Rectal smooth muscle tissue (tissue), 1 donor: Measurements from ENCODE around the gene PI16.
"Not testable (repeated sequence)": the region's sequence is repeated elsewhere in the genome, so short reads cannot be mapped to it uniquely, and the experiment has no call there.

ENCODE experiments used
- H3K27ac ChIP-seq: one replicate; pipeline ENCODE4 v1.7.0; 2013; ENCODE audit warnings: low read depth, low read length, inconsistent platforms
- H3K27me3 ChIP-seq: one replicate; pipeline ENCODE4 v1.7.0; 2013; ENCODE audit warnings: low read length; ENCODE audit not compliant: control insufficient read depth, insufficient read depth
- H3K36me3 ChIP-seq: one replicate; pipeline ENCODE4 v1.7.0; 2013; ENCODE audit warnings: low read length; ENCODE audit not compliant: control insufficient read depth, insufficient read depth
- H3K4me1 ChIP-seq: one replicate; pipeline ENCODE4 v1.7.0; 2013; ENCODE audit warnings: low read length; ENCODE audit not compliant: control insufficient read depth, insufficient read depth
- H3K4me3 ChIP-seq: one replicate; pipeline ENCODE4 v1.7.0; 2013; ENCODE audit warnings: low read length
- H3K9ac ChIP-seq: one replicate; pipeline ENCODE4 v1.7.0; 2013; ENCODE audit warnings: low read length

PI16 gene

GRCh38 chr6:36984581-36985416, 30.3 kb downstream of the PI16 start:
- H3K4me1 ChIP-seq: peaks cover 14% of the 10 kb centered on the region

GRCh38 chr6:36985417-36985807, 30.9 kb downstream of the PI16 start:
- H3K4me3 ChIP-seq: peak overlapping the region; percentile 86
- no peaks in the 10 kb centered on the region for H3K27me3 ChIP-seq
- H3K36me3 ChIP-seq: no peaks in the 10 kb centered on the region
- H3K4me1 ChIP-seq: peaks cover 14% of the 10 kb centered on the region
- peak overlapping the region; percentile 98 for H3K27ac ChIP-seq
- peak overlapping the region; percentile 54 for H3K9ac ChIP-seq

More at GRCh38 chr6:36984581-36985416, 30.3 kb downstream of the PI16 start:
- no peaks in the 10 kb centered on the region for H3K27me3 ChIP-seq
- peak overlapping the region; percentile 50 for H3K9ac ChIP-seq
- H3K36me3 ChIP-seq: peaks cover 2% of the 10 kb centered on the region
- H3K4me3 ChIP-seq: peak overlapping the region; percentile 86
- H3K27ac ChIP-seq: peak overlapping the region; percentile 64

- Histone ChIP-seq H3K27me3 (no peaks in the 10 kb centered on the region), H3K27ac (peak within 1 kb of the TSS; percentile 98), H3K4me3 (peak within 1 kb of the TSS; percentile 86), H3K4me1 (peaks cover 14% of the 10 kb centered on the region), H3K9ac (peak within 1 kb of the TSS; percentile 78), H3K36me3 (no peaks in the 10 kb centered on the region)
These were observed 31.5 kb downstream of the PI16 start, which contains the start of gene MTCH1 for GRCh38 chr6:36985808-36986703. TSS of gene MTCH1 (minus strand) at chr6:36986196. CDS start at chr6:36986173, 23 bp downstream.

- no peaks in the 10 kb centered on the region for H3K27me3 ChIP-seq
- H3K9ac ChIP-seq: peak overlapping the region; percentile 78
- H3K4me1 ChIP-seq: peaks cover 14% of the 10 kb centered on the region
These were observed 32.1 kb downstream of the PI16 start for GRCh38 chr6:36986704-36987047.

GRCh38 chr6:36989264-36989663, 34.7 kb downstream of the PI16 start:
- peaks cover 8% of the 10 kb centered on the region for H3K4me1 ChIP-seq
- H3K9ac ChIP-seq: no peak overlapping the region
- H3K27me3 ChIP-seq: no peaks in the 10 kb centered on the region
- H3K27ac ChIP-seq: no peak overlapping the region
- no peak overlapping the region for H3K4me3 ChIP-seq
- H3K36me3 ChIP-seq: no peaks in the 10 kb centered on the region

More at GRCh38 chr6:36986704-36987047, 32.1 kb downstream of the PI16 start:
- H3K36me3 ChIP-seq: no peaks in the 10 kb centered on the region
- peak overlapping the region; percentile 86 for H3K4me3 ChIP-seq
- peak overlapping the region; percentile 98 for H3K27ac ChIP-seq

- H3K27ac ChIP-seq: not testable (repeated sequence)
These were observed 35.9 kb downstream of the PI16 start for GRCh38 chr6:36990401-36990800.

GRCh38 chr6:36997811-36998722, 43.5 kb downstream of the PI16 start:
- Histone ChIP-seq H3K36me3 (no peaks in the 10 kb centered on the region), H3K4me1 (peaks cover 8% of the 10 kb centered on the region), H3K9ac (no peak overlapping the region), H3K4me3 (no peak overlapping the region), H3K27me3 (no peaks in the 10 kb centered on the region), H3K27ac (peak overlapping the region; percentile 81)

More at GRCh38 chr6:36990401-36990800, 35.9 kb downstream of the PI16 start:
- not testable (repeated sequence) for H3K9ac ChIP-seq, H3K27me3 ChIP-seq, H3K36me3 ChIP-seq, H3K4me3 ChIP-seq, H3K4me1 ChIP-seq

GRCh38 chr6:36998723-36999038, 44.1 kb downstream of the PI16 start:
- H3K27me3 ChIP-seq: no peaks in the 10 kb centered on the region
- peak overlapping the region; percentile 81 for H3K27ac ChIP-seq
- H3K9ac ChIP-seq: no peak overlapping the region
- no peak overlapping the region for H3K4me3 ChIP-seq
- no peaks in the 10 kb centered on the region for H3K36me3 ChIP-seq
- peaks cover 8% of the 10 kb centered on the region for H3K4me1 ChIP-seq

GRCh38 chr6:36999061-36999750, 44.7 kb downstream of the PI16 start:
- H3K9ac ChIP-seq: no peak overlapping the region
- no peaks in the 10 kb centered on the region for H3K36me3 ChIP-seq
- peak overlapping the region; percentile 81 for H3K27ac ChIP-seq
- H3K4me1 ChIP-seq: peaks cover 8% of the 10 kb centered on the region
- no peak overlapping the region for H3K4me3 ChIP-seq
- no peaks in the 10 kb centered on the region for H3K27me3 ChIP-seq

GRCh38 chr6:36999751-37000125, 45.2 kb downstream of the PI16 start:
- H3K27ac ChIP-seq: no peak overlapping the region
- H3K27me3 ChIP-seq: no peaks in the 10 kb centered on the region
- peaks cover 8% of the 10 kb centered on the region for H3K4me1 ChIP-seq
- H3K4me3 ChIP-seq: no peak overlapping the region
- H3K36me3 ChIP-seq: no peaks in the 10 kb centered on the region
- H3K9ac ChIP-seq: no peak overlapping the region

- H3K27me3 ChIP-seq: no peaks in the 10 kb centered on the region
- no peak overlapping the region for H3K27ac ChIP-seq
- H3K4me3 ChIP-seq: no peak overlapping the region
- no peak overlapping the region for H3K9ac ChIP-seq
- H3K36me3 ChIP-seq: no peaks in the 10 kb centered on the region
- H3K4me1 ChIP-seq: no peaks in the 10 kb centered on the region
These were observed 49.8 kb downstream of the PI16 start for GRCh38 chr6:37004044-37004980.
